Activated CD4-positive, alpha-beta memory T cell treated with anti-CD3 and anti-CD28 coated beads for 36 hours (primary cell): ENCODE data around the gene UBAC2. TPM values are rescaled to one million over a fixed set of nuclear protein-coding genes. Genes with fewer than 3 reads are reported as not detected.

Source experiments
- CTCF ChIA-PET: fragments of 350-600 bp; sonication (Branson Sonifier 250); formaldehyde crosslinking; loops from one replicate; lab custom pipeline; 2021; ENCODE audit warnings: antibody characterized with exemption, inconsistent platforms; lab: Charles Lee
- POLR2A ChIA-PET: fragments of 350-600 bp; sonication (Branson Sonifier 250); formaldehyde crosslinking; loops from one replicate; lab custom pipeline; 2021; ENCODE audit warnings: antibody characterized with exemption; lab: Charles Lee
- DNase-seq: peaks from one replicate; pipeline ENCODE4 v3.0.0-alpha.2; 2020
- H3K27ac Mint-ChIP-seq: one replicate; pipeline ENCODE4 v1.8.0; 2021; ENCODE audit warnings: mixed read lengths
- H3K27me3 Mint-ChIP-seq: one replicate; pipeline ENCODE4 v1.8.0; 2021; ENCODE audit warnings: mixed read lengths
- H3K36me3 Mint-ChIP-seq: one replicate; pipeline ENCODE4 v1.8.0; 2021; ENCODE audit warnings: mixed read lengths
- H3K4me1 Mint-ChIP-seq: one replicate; pipeline ENCODE4 v1.8.0; 2021; ENCODE audit warnings: low read depth, mixed read lengths
- H3K4me3 Mint-ChIP-seq: one replicate; pipeline ENCODE4 v1.8.0; 2021; ENCODE audit warnings: mild to moderate bottlenecking, mixed read lengths
- H3K9me3 Mint-ChIP-seq: one replicate; pipeline ENCODE4 v1.8.0; 2021; ENCODE audit warnings: mixed read lengths
- intact Hi-C: fragments of 100-400 bp; cut with micrococcal nuclease; formaldehyde crosslinking; loops from one replicate; pipeline ENCODE4 v1.15.1; 2023
- total RNA-seq, 2 experiments: library from RNA; stranded (reverse); gene quantifications; one replicate each; pipeline ENCODE4 v1.2.3, GENCODE V29; 2021

UBAC2 gene
- total RNA-seq, 2 experiments from 2014 or later, result 51.8 to 54.5 TPM

GRCh38 chr13:99425485-99426341 is 225.1 kb downstream of the UBAC2 start:
- no peaks in the 10 kb centered on the region for H3K36me3 Mint-ChIP-seq
- H3K4me3 Mint-ChIP-seq, result peak overlapping the region; percentile 56
- POLR2A ChIA-PET, result interaction anchor here (0.9 to 1.5 kb wide), 2 partner anchors 8 to 122 kb away, joined by 3 to 5 read pairs; no protein-coding TSS in a partner anchor
- H3K4me1 Mint-ChIP-seq, result peaks cover 56% of the 10 kb centered on the region
- H3K27ac Mint-ChIP-seq, result peak overlapping the region; percentile 85
- peak; percentile 72 for DNase-seq
- no peaks in the 10 kb centered on the region for H3K27me3 Mint-ChIP-seq
- CTCF ChIA-PET, result interaction anchor here (0.6 to 4.8 kb wide), 6 partner anchors 11 to 249 kb away, joined by 3 to 36 read pairs (median 4); no protein-coding TSS in a partner anchor
- H3K9me3 Mint-ChIP-seq, result no peaks in the 10 kb centered on the region
- intact Hi-C loops, result loop anchor here (1.0 kb wide), 1 partner anchor 9 kb away; no protein-coding TSS in a partner anchor

DNA sequence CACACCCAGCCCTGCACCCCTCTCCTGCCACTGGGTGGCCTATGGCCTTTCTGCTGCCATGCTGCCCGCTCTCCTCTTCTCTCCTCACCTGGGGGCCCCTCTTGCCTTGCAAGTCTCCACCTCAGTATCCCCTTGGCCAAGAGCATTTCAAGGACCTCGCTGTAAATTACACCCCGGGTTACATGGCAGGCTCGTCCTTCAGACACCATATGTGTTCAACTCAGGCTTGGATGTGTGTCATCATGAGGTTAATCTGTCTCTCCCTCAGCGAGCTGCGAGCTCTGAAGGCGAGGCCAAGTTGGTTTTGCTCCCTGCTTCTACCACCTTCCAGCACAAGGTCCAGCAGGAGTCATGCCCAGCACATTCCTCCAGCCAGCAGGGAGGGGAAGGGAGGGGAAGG is 225.8 kb downstream of the UBAC2 start:
- Mint-ChIP-seq H3K9me3 (no peaks in the 10 kb centered on the region), H3K27ac (peak overlapping the region; percentile 85), H3K4me1 (peaks cover 54% of the 10 kb centered on the region), H3K36me3 (no peaks in the 10 kb centered on the region), H3K4me3 (peak overlapping the region; percentile 5), H3K27me3 (no peaks in the 10 kb centered on the region)
- intact Hi-C loops, result no loop called here
- DNase-seq, result peak; percentile 18
- ChIA-PET CTCF (interaction anchor here (1.3 to 4.8 kb wide), 2 partner anchors 10 to 157 kb away, joined by 3 to 36 read pairs; no protein-coding TSS in a partner anchor), POLR2A (interaction anchor here (1.5 kb wide), 1 partner anchor 123 kb away, joined by 5 read pairs; no protein-coding TSS in a partner anchor)

DNA sequence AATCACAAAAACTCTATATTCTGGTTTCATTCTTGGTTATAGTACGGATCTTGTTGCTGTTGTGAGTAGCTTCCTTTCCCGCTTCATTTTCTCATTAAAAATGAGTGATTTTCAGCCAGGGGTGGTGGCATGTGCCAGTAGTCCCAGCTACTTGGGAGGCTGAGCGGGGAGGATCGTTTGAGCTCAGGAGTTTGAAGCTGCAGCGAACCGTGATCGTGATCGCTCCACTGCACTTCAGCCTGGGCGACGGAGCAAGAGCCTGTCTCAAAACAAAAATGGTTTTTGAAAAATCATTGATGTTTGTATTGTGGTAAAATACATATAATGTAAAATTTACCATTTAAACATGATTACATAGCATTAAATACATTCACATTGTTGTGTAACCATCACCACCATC is 229.0 kb downstream of the UBAC2 start:
- Mint-ChIP-seq H3K9me3 (no peaks in the 10 kb centered on the region), H3K27me3 (no peaks in the 10 kb centered on the region), H3K27ac (no peak overlapping the region), H3K36me3 (no peaks in the 10 kb centered on the region), H3K4me3 (no peak overlapping the region), H3K4me1 (peaks cover 61% of the 10 kb centered on the region)
- intact Hi-C loops, result loop anchor here (5.0 to 10.0 kb wide), 3 partner anchors 405 to 1075 kb away; no protein-coding TSS in a partner anchor
- CTCF ChIA-PET, result interaction anchor here (1.2 to 2.9 kb wide), 2 partner anchors 42 to 253 kb away, joined by 3 to 9 read pairs; no protein-coding TSS in a partner anchor
- POLR2A ChIA-PET, result no interaction called here
- DNase-seq, result no peak

DNA sequence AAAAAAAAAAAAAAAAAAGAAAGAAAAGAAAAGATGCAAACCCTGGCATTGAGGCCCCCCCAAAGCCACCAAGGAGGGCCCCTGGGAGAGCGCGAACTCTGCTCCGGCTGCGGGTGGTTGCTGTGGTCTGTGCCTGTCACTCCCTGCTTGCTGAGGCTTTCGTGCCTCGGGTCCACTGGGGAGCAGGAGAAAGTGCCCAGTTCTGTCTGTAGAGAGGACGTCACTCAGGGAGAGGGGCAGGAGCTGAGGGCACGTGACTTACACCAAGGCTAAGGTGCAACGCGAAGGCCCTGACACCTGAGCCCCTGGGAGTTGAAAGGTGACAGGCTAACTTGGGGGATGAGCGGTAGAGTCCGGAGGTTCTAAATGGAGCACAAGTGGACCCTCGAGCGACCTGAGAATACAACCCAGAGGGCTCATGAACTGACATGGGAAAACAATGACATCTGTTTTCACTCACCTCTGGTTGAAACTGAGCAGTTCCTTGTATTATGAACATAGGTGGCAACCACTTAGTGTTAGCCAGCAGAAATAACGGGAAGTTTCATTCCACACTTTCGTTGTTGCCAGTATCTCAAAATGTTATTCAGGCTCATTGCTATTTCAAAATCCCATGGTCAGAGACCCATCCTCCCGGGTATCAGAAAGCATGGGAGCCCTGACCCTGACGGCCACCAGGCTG is 231.4 kb downstream of the UBAC2 start:
- no peaks in the 10 kb centered on the region for H3K9me3 Mint-ChIP-seq
- intact Hi-C loops, result loop anchor here (1.0 to 10.0 kb wide), 9 partner anchors 11 to 1999 kb away; no protein-coding TSS in a partner anchor
- ChIA-PET CTCF (interaction anchor here (1.3 to 5.8 kb wide), 2 partner anchors 8 to 161 kb away, joined by 4 to 271 read pairs; no protein-coding TSS in a partner anchor), POLR2A (interaction anchor here (2.4 kb wide), 1 partner anchor 126 kb away, joined by 16 read pairs; the partner anchor contains the start of gene GPR183)
- no peaks in the 10 kb centered on the region for H3K27me3 Mint-ChIP-seq
- DNase-seq, result no peak
- H3K4me3 Mint-ChIP-seq, result peak overlapping the region; percentile 75
- peak overlapping the region; percentile 97 for H3K27ac Mint-ChIP-seq
- H3K4me1 Mint-ChIP-seq, result peaks cover 66% of the 10 kb centered on the region
- no peaks in the 10 kb centered on the region for H3K36me3 Mint-ChIP-seq

DNA sequence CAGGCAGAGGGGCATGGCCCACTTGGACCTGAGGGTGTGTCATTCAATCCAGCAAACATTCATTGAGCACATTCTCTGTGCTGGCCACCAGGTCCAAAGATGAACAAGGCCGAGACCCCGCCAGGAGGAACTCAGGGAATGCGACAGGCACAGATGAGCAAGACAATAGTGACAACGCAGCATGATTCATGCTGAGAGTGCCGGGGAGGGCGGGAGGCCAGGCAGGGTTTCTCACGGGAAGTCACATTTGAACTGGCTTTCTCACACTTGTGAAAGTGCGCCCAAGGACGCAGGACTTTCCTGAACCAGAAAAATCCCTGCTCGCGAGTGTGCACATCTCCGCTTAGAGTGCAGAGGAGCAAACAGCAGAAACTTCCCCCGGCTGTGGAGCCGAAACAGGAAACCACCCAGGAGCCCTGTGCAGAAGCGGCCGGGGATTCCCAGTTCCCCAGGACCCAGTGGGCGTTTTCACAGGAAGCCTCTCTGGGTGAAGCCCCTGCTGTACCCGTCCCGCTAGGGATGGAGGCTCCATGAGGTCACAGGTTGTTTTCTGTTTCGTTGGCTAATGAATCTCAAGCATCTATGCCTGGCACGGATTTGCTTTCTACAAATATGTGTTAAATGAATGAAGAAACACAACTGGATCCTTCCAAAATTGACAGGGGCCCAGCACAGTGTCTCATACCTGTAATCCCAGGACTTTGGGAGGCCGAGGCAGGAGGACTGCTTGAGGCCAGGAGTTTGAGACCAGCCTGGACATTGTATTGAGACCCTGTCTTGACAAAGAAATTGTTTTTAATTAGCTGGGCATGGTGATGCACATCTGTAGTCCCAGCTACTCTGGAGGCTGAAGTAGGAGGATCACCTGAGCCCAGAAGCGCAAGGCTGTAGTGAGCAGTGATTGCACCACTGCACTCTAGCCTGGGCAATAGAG is 232.2 kb downstream of the UBAC2 start:
- H3K36me3 Mint-ChIP-seq, result no peaks in the 10 kb centered on the region
- peaks cover 66% of the 10 kb centered on the region for H3K4me1 Mint-ChIP-seq
- ChIA-PET POLR2A (interaction anchor here (0.7 to 2.4 kb wide), 9 partner anchors 9 to 139 kb away, joined by 3 to 16 read pairs (median 5); partner anchors contain the start of gene GPR183), CTCF (interaction anchor here (1.0 to 5.8 kb wide), 13 partner anchors 13 to 175 kb away, joined by 3 to 290 read pairs (median 22); partner anchors contain the start of genes GPR18, GPR183 and TM9SF2)
- H3K9me3 Mint-ChIP-seq, result no peaks in the 10 kb centered on the region
- peak; percentile 96 for DNase-seq
- H3K27ac Mint-ChIP-seq, result peak overlapping the region; percentile 97
- H3K4me3 Mint-ChIP-seq, result peak overlapping the region; percentile 75
- H3K27me3 Mint-ChIP-seq, result no peaks in the 10 kb centered on the region
- intact Hi-C loops, result loop anchor here (1.0 to 10.0 kb wide), 9 partner anchors 12 to 2000 kb away; no protein-coding TSS in a partner anchor

GRCh38 chr13:99433543-99434075 is 233.0 kb downstream of the UBAC2 start:
- H3K4me1 Mint-ChIP-seq, result peaks cover 66% of the 10 kb centered on the region
- CTCF ChIA-PET, result interaction anchor here (1.0 to 5.8 kb wide), 15 partner anchors 14 to 176 kb away, joined by 3 to 290 read pairs (median 16); partner anchors contain the start of genes GPR18, GPR183 and TM9SF2
- no peak for DNase-seq
- H3K27me3 Mint-ChIP-seq, result peaks cover 2% of the 10 kb centered on the region
- POLR2A ChIA-PET, result interaction anchor here (0.7 to 3.2 kb wide), 17 partner anchors 8 to 140 kb away, joined by 3 to 16 read pairs (median 5); partner anchors contain the start of genes GPR183 and TM9SF2
- no peaks in the 10 kb centered on the region for H3K9me3 Mint-ChIP-seq
- no peaks in the 10 kb centered on the region for H3K36me3 Mint-ChIP-seq
- intact Hi-C loops, result loop anchor here (1.0 to 10.0 kb wide), 13 partner anchors 8 to 2001 kb away; no protein-coding TSS in a partner anchor
- H3K4me3 Mint-ChIP-seq, result peak overlapping the region; percentile 75
- peak overlapping the region; percentile 97 for H3K27ac Mint-ChIP-seq

GRCh38 chr13:99434258-99434788 is 233.7 kb downstream of the UBAC2 start:
- Mint-ChIP-seq H3K27me3 (peaks cover 6% of the 10 kb centered on the region), H3K27ac (peak overlapping the region; percentile 97), H3K9me3 (no peaks in the 10 kb centered on the region), H3K4me1 (peaks cover 66% of the 10 kb centered on the region), H3K4me3 (peak overlapping the region; percentile 75), H3K36me3 (no peaks in the 10 kb centered on the region)
- ChIA-PET POLR2A (interaction anchor here (0.5 to 3.7 kb wide), 19 partner anchors 9 to 479 kb away, joined by 3 to 26 read pairs (median 5); partner anchors contain the start of genes GPR183 and TM9SF2), CTCF (interaction anchor here (0.7 to 5.8 kb wide), 25 partner anchors 15 to 257 kb away, joined by 3 to 290 read pairs (median 9); partner anchors contain the start of genes GPR18, GPR183, TM9SF2 and UBAC2)
- intact Hi-C loops, result loop anchor here (1.0 to 10.0 kb wide), 8 partner anchors 9 to 1070 kb away; no protein-coding TSS in a partner anchor
- peak; percentile 93 for DNase-seq

DNA sequence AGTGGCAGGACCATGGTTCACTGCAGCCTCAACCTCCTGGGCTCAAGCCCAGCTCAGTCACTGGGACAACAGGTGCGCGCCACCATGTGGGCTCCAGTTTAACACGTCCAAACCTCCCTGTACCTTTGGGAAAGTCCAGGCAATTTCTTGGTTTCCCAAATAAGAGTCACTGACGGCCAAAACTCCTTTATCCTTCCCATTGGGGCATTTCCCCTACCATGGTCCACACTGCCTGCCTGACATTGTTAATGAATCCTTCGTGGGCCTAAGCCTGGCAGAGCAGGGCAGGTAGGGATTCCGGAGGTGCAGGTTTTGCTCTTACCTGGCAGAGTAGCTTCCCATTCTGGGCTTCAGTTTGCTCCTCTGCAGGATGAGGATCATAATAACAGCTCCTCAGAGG is 234.5 kb downstream of the UBAC2 start:
- ChIA-PET CTCF (interaction anchor here (0.8 to 5.8 kb wide), 33 partner anchors 11 to 261 kb away, joined by 3 to 290 read pairs (median 9); partner anchors contain the start of genes GPR18, GPR183, TM9SF2 and UBAC2), POLR2A (interaction anchor here (1.1 to 3.7 kb wide), 11 partner anchors 15 to 165 kb away, joined by 3 to 26 read pairs (median 5); partner anchors contain the start of gene TM9SF2)
- H3K36me3 Mint-ChIP-seq, result no peaks in the 10 kb centered on the region
- intact Hi-C loops, result loop anchor here (10.0 kb wide), 2 partner anchors 410 to 1070 kb away; no protein-coding TSS in a partner anchor
- H3K27ac Mint-ChIP-seq, result peak overlapping the region; percentile 97
- peaks cover 6% of the 10 kb centered on the region for H3K27me3 Mint-ChIP-seq
- no peak for DNase-seq
- H3K4me3 Mint-ChIP-seq, result peak overlapping the region; percentile 19
- H3K4me1 Mint-ChIP-seq, result peaks cover 69% of the 10 kb centered on the region
- H3K9me3 Mint-ChIP-seq, result no peaks in the 10 kb centered on the region

DNA sequence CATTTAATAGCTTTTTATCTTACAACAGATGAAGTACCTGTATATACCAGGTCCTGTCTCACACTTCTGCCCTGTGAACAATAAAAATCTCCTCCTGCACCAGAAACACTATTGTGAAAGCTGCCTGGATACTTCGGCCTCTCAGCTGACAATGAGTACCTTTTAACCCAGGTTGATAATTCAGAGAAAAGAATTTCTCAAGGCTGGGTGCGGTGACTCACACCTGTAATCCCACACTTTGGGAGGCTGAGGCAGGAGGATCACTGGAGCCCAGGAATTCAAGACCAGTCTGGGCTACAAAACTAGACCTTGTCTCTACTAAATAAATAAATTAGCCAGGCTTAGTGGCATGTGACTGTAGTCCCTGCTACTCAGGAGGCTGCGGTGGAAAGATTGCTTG is 235.3 kb downstream of the UBAC2 start:
- H3K27ac Mint-ChIP-seq, result peak overlapping the region; percentile 97
- H3K4me1 Mint-ChIP-seq, result peaks cover 69% of the 10 kb centered on the region
- H3K36me3 Mint-ChIP-seq, result no peaks in the 10 kb centered on the region
- no peaks in the 10 kb centered on the region for H3K9me3 Mint-ChIP-seq
- no peak overlapping the region for H3K4me3 Mint-ChIP-seq
- intact Hi-C loops, result loop anchor here (1.0 to 10.0 kb wide), 3 partner anchors 167 to 1069 kb away; no protein-coding TSS in a partner anchor
- CTCF ChIA-PET, result interaction anchor here (0.8 to 5.8 kb wide), 46 partner anchors 12 to 262 kb away, joined by 3 to 290 read pairs (median 8); partner anchors contain the start of genes CLYBL, GPR18, GPR183 and TM9SF2
- H3K27me3 Mint-ChIP-seq, result peaks cover 6% of the 10 kb centered on the region
- no peak for DNase-seq
- POLR2A ChIA-PET, result interaction anchor here (0.9 to 3.7 kb wide), 6 partner anchors 60 to 166 kb away, joined by 3 to 26 read pairs (median 4); partner anchors contain the start of gene GPR183
